Left colon (tissue), 2 donors: ENCODE measurements around the gene SETD3. TPM values are rescaled to one million over a fixed set of nuclear protein-coding genes. Genes with fewer than 3 reads are reported as not detected.

ENCODE experiments used
- ATAC-seq: fragments of 200-7000 bp; cut with Tn5 transposase; one replicate; pipeline ENCODE4 v1.9.1; 2020; ENCODE audit warnings: mild to moderate bottlenecking, moderate library complexity
- DNase-seq, 2 donors: peaks; one replicate each; pipeline ENCODE4 v3.0.0-alpha.2; 2020
- intact Hi-C, 2 donors: fragments of 100-400 bp; cut with DNase I in 1 of 2; cut with micrococcal nuclease in 1 of 2; formaldehyde crosslinking; loops; one replicate each; pipeline versions ENCODE4 v1.11.2 to v1.14.0; 2022; cut with DNase I, micrococcal nuclease
- long read RNA-seq: library from polyadenylated mRNA; unstranded; transcript quantifications from one replicate; pipeline ENCODE4 v2.0.0, GENCODE V29; 2021
- total RNA-seq, 2 donors: library from RNA; stranded (reverse); fragmentation: NEBNext Ultra II Directional; extraction: Animal tissue kit (Norgen Biotek cat#: 25700); gene quantifications; one replicate each; pipeline ENCODE4 v1.2.1, GENCODE V29; 2021
- donor health status: DM: no; HTN: no; CAD: no.
- donor health status: DM: yes; HTN: yes; CAD: no.

Gene SETD3
- total RNA-seq: 10 to 100 TPM; 61.5 to 66.8 TPM
- long read RNA-seq, transcript SETD3-202 (13 exons, 2,878 nt): major isoform, 88 of 139 reads
- long read RNA-seq, partial matches to known transcripts: 40 of 139 reads
- long read RNA-seq, other reads (novel, unspliced or antisense): 10 of 139 reads

DNA sequence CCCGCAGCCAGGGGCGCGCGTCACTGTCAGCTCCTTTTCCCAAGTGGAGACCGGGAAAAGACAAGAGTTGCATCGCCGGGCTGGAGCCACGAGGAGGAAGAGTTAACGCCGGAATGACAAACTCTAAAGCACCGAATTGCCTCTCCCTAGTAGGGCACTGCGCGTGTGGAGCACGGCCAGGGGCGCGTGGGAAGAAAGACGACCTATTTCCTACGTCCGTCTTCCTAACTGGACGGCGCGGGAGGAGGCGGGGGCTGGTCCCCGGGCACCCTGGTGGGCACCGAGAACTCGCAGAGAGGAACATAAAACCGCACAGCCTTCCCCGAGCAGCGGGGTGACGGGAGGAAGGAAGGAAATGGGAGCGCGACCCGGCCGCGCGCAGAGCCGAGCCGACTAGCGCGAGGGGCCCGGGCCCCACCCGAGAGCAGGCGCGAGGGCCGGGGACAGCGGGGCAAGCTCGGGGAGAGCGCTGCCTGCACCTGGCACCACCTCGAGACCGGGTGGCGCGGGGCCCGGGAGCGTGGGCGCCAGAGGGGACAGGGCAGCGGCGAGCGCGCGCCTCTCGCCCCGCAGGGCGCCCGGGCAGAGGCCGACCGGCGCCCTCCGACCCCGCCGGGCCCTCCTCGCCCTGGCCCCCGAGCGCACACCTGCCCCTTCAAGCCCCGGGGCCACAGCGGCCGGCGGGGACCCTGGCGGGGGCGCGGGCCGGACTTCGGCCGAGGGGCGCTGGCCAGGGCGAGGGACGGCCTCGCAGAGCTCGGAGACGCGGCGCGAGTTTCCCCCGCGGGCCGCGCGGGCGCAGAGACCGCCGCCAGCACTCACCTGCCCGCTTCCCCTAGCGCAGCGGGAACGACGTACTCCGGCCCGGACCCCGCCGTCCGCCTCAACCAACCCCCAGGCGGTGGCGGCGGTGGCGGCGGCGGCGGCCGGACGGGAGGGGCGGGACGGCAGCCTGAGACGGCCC is at the start of gene SETD3:
SETD3 (minus strand) TSS at position 954 of the 964 bp plus-strand sequence. CDS start 15,054 bp downstream, outside the sequence.
- DNase-seq (peak; percentile 61 to 70), ATAC-seq (peak; percentile 5)
- intact Hi-C loops: no loop called here

DNA sequence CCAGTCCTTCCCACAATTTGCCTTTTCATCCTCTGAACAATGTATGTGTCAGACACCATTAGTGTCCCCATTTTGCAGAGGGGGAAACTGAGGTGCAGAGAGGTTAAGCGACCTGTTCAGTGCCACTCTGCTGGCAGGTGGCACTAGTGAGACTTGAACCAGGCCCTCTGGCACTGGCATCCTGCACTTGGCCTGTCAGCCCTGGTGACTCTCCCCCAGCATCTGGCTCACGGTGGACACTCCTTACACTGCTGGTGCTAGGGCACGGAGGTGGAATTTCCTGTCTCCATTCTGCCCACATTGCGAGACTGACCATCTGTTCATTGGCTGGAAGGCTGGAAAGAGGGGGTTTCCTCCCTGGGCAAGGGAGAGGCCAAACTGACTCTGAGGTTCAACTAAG is 49.2 kb upstream of the SETD3 start:
- DNase-seq (no peak), ATAC-seq (peak; percentile 23)
- intact Hi-C loops: no loop called here

DNA sequence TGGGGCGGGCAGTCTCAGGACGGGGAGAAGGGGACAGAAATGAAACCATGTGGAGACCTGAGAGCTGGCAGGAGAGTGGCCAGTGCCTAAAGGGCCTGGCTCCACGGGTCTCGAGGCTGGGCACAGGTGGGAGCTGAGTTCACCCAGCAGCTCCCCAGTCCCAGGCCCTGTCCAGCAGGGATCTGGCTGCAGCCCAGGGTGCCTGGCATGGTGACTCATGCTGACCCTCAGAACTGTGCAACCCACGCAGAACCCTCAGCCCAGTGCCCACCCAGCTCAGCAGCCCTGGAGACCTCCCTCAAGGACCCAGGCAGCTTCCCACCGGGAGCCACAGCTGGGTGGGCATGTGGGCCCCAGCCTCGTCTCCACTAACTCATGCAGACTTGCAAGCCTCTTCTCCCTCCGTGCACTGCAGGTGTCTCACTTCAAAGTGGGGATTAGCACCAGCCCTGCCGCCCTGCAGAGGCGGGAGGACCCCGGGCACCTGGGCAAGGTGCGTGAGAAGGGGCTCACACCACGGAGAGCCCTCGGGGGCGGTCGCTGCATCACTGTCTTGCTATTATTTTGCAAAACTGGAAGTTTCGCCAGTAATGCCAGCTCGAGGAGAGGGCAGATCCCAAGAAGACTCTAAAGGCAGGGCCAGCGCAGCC is 46.9 kb upstream of the SETD3 start:
- DNase-seq (no peak), ATAC-seq (no peak)
- intact Hi-C loops: no loop called here

DNA sequence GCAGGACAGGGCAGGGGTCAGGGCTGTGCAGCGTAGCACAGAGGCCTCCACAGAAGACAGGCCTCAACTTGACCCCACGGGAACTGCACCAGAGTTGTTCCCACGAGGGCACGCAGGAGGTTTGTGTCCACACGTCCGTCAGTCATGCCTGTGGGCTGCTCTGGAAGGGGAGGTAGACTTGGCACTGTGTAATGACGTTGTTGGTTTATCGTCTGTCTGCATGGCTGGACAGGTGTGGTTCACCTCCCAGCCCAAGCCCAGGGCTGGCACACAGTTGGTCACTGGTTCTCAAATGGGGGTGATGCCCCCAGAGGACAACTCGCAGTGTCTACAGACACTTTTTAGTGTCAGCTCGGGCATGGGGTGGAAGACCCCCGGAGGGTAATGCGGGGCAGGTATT is 46.4 kb upstream of the SETD3 start:
- DNase-seq: no peak
- ATAC-seq: no peak
- intact Hi-C loops: no loop called here

DNA sequence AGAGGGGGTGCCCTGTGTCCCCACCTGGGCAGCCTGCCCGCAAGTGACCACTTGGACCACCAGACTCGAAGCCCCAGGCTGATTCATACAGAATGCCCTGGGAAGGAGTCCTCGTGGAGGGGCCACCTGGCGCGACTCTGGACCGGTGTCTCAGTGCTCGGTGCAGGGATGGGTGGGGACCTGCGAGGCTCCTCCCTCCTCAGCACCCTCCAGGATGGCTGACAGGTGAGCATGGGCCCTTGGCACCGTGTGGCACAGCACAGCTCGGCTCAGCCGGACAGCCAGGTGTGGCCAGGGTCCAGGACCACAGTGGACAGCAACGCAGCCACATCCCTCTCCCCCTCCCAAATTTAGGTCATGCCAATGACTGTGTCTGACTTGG is 45.0 kb upstream of the SETD3 start:
- intact Hi-C loops: no loop called here
- ATAC-seq (no peak), DNase-seq (no peak)

DNA sequence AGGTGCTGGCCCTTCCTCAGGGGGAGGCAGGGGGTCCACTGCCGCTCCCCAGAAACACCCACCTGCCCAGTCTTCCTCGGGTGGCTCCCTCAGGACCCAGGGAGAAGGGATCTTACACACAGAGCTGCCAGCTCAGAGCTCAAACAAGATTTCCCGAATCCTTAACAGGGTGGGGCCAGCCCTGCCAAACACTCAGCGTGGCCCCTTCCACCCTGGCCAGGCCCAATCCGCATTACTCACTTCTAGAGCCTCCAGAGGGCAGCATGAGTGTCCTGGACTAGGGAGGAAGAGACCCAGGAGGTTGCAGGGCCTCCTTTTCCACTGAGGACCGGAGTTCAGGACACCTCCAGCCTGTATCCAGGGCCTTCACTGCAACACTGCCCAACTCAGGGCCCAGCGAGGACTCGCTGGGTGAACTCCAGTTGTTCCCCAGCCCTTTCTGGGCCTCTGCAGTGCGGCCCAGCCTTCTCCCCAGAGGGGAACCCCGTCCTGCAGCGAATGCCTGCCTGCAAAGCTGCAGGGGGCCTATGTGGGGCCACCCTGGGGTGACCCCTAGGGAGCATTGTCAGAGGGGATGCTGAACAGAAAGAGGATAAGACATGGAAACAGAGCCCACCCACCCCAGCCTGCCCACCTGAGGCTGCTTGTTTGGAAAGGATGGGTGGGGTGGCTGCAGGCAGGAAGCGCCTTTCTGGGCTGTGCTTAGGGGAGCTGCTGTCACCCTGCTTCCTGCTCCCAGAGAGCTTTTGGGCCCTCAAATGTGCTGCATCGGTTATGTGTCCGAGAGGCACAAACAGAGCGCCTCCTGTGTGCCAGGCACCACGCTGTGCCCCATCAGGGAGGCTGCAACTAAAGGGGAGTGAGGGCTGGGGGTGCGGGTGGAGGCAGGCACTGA is 44.4 kb upstream of the SETD3 start:
- intact Hi-C loops: no loop called here
- ATAC-seq: peak; percentile 68
- peak in 1 of 2 donors; percentile 42 for DNase-seq

DNA sequence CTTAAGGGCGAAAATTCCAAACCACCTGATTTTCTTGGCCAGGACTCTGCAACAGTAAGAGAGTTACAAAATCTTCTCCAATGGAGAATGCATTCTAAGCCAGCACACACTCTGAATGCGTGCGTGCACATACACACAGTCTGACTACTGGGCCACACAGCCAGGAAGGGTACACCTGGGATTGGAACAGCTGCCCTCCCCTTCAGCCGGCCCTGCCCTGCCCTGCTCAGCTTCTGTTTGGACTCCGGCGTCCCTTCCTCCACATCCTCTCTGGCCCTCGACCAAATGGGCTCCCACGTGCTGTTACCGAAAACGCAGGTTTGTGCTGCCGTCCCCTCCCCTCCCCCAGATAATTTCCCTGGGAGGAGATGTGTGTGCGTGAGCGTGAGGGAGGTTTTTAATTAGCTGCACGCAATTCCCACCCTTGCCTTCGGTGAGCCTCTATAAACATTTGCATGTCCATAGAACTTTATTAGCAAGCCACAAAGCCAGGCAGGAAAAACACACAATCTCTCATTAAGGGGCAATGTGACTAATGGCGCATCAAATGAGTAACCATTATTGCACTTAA is 43.5 kb upstream of the SETD3 start:
- intact Hi-C loops: no loop called here
- ATAC-seq (peak; percentile 55), DNase-seq (peak in 1 of 2 donors; percentile 53)

DNA sequence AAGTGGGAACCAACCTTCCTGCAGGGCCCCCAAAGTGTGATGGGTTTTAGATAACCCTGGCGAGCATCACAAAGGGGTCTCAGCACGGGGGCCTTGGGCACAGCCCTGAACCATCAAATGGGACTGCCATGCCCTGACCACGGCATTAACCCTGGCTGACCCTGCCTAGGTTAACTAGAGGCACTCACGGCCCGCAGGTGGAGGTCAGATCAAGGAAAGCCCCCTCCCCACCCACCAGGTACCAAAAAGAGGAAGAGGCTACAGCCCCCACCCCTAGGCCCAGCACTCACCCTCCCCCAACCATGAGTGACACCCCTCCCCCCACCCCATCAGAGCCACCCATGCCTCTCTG is 43.0 kb upstream of the SETD3 start:
- intact Hi-C loops: no loop called here
- no peak for ATAC-seq
- no peak for DNase-seq

DNA sequence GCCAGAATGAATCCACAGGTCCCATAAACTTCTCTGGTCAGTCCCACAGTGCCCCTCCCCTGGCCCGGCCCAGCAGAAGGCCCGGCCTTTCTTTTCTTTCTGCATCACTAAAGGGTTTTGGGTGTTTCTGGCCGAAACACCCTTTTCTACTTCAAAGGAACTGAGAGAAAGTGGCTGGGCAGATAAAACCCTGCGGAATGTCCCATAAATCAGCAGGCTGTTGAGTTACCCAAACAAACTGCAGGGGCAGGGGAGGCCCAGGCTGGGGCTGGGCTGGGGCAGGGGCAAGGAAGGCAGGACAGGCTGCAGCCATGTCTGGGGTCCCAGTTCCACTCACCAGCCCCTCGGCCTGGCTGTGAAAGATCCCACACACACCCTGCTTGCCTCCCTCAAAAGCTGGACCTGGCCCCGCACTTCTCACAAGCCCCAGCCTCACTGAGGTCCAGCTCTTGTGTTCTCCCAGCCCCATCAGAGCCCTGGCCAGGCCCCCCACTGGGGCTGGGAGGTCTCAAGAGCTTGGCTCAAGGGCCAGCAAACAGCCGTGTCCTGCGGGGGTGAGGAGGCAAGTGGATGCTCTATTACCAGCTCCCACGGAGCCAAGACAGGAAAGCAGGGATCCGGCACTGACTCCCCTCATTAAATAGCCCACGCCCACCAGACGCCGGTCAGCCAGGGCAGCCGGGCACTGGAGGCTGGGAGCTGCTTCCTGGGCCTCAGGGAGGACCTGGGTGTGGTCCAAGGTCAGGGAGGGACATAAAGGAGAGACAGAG is 42.5 kb upstream of the SETD3 start:
- peak; percentile 44 for ATAC-seq
- DNase-seq: peak in 1 of 2 donors; percentile 44
- intact Hi-C loops: no loop called here

DNA sequence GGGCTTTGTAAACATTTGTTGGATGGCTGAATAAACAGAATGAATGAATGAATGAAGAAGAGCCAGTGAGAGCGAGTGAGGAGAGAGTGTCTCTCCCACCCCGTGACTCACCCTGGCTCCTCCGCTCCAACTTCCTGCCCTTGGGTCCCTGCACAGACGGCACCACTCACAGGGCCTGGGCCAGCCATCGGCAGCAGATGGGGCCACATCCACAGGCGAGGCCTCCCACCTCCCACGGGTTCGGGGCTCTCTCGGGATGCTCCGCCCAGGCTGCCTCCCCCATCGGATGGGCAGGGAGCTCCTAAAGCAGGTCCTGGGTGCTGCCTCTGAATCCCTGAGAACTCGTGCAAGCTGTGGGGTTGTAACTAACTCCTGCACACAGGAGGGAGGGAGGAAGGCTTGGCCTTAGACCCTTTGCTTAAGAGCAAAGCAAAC is 41.8 kb upstream of the SETD3 start:
- ATAC-seq (no peak), DNase-seq (no peak)
- intact Hi-C loops: no loop called here

DNA sequence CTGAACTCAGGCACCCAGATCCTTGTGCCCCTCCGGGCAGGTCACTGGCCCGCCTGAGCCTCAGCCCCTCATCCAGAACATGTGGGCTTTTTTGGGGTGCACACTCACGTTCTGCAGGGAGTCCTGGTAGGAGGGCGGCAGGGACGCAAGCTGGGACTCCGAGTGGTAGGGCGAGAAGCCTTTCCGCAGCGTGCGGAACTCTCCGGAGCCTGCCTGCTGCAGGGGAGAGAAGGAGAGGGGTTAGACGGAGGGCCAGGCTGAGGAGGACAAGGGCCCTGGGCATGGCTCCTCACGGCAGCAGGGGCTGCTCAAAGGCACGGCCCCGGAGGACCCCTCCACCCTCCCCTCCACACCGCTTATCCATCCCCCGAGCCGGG is 41.4 kb upstream of the SETD3 start:
- DNase-seq: no peak
- intact Hi-C loops: no loop called here

DNA sequence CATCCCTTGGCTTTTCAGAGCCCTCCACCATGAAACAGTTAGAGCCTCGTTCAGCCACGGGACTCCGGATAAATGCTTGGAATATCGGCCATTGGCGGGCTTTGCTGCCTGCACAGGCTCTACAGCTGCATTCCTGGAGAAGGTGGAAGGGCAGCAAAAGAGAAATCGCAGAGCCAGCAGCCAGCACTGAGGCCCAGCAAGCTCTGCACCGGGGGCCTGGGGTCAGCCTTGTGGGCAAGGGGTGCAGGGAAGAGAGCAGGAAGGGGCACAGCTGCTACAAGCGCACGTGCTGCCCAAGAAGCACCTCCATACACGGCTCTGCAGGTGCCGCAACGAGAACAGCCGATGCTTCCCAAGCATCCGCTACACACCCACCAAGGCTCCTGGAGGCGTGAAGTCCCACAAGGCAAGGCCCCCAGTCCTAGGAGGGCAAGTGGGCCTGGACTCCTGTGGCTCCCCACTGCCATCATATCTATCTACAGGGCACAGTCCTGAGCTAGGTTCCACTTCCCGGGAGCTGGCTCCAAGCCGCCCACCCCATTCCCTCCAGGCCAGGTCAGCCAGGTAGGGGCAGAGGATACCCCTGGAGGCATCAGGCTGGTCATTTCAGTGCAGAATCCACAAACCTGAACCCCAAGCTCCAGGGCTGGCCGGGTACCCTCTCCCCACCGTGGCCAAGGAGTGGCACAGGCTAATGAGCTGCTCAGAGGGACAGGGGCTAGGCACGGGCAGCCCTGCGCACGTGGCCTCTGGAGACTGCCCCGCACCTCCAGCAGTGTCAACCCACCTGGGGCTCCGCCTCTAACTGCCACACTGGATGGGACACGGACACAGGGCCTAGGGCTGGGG is 40.7 kb upstream of the SETD3 start:
- no peak for DNase-seq
- intact Hi-C loops: no loop called here

More for the DNA sequence above, 41.4 kb upstream of the SETD3 start:
- no peak for ATAC-seq

DNA sequence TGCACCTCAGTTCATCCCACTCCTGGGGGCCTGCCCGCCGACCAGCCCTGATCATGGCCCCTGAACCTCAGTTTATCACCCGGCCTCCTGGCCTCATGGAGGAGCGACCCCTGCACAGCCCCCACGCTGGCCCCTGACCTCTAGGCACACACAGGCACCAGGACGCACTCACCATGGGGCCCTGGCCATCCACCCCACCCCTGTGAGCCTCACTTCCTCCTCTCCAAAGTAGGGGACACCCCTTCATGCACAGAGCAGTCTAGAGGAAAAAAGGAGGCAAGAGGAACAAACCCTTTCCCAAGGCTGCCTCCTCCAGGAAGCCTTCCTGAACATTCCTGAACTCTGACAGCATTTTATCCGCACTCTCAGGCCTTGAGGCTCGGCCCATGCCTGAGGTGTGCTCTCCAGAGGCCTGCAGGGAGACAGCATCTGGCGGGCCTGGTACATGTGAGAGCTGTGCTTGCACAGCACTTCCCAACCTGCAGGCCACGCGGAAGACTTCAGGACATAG is 40.0 kb upstream of the SETD3 start:
- DNase-seq (no peak), ATAC-seq (no peak)
- intact Hi-C loops: no loop called here

More for the DNA sequence above, 40.7 kb upstream of the SETD3 start:
- ATAC-seq: no peak

DNA sequence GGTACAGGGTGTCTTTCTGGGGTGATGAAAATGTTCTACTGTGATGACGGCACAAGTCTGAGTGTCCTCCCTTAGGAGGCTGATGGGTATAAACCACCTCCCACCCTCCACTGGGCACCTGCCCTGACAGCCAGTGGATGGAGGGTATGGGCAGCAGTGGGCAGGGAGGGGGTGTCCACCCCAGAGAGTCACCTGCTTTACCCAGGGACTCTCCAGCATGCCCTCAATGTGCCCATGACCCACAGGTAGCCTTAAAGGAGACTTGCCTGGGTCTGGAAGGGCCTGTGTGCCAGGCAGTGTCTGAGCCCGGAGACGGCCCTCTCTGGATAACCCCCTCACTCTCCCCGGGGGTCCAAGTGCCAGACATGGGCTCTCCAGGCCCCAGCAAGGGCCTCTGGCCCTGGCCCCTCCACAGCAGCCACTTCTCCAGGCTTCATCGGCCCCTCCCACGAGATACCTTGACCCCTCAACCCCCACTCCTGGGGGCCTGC is 39.3 kb upstream of the SETD3 start:
- DNase-seq (no peak), ATAC-seq (no peak)
- intact Hi-C loops: loop anchor here (2.0 to 10.0 kb wide), 2 partner anchors 105 to 109 kb away; no protein-coding TSS in a partner anchor

DNA sequence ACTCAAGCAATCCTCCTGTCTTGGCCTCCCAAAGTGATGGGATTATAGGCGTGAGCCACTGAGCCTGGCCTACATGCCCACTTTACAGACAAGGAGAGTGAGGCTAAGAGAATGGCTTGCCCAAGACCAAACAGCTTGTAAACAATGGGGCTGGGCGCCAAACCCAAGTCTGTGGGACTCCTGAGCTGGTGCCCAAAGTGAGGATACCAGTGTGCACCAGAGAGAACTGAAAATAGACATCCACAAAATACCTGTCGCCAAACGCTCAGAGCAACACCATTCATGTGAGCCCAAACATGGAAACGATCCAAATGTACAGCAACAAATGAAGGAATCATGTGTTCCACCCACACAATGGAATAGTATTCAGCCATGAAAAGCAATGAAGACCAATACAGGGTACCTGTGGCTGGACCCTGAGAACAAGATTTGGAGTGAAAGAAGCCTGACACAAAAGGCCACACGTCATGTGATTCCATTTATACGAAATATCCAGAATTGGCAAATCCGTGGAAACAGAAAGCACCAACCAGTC is 38.8 kb upstream of the SETD3 start:
- no peak for ATAC-seq
- no peak for DNase-seq
- intact Hi-C loops: loop anchor here (2.0 to 10.0 kb wide), 2 partner anchors 105 to 109 kb away; no protein-coding TSS in a partner anchor
